GM13977 (cell line): ENCODE data around the gene TMEM203.

ENCODE experiments used
- DNase-seq: peaks from one replicate; pipeline ENCODE4 v3.0.0; 2012; ENCODE audit warnings: low spot score
- in situ Hi-C: fragments of 300-500 bp; cut with MboI; formaldehyde crosslinking; loops from one replicate; pipeline ENCODE4 v1.12.0; 2022; ENCODE audit warnings: low sequenced_read_pairs, low pct_unique_long_range_greater_than_20kb, mixed read lengths, inconsistent platforms; ENCODE audit not compliant: unreplicated experiment
- TF ChIP-seq, protein P1 (sequence below): IDR thresholded peaks from 2 replicates; pipeline ENCODE4 v1.5.1; 2012; ENCODE audit warnings: mild to moderate bottlenecking, control low read depth; ENCODE audit not compliant: insufficient read depth; ENCODE audit errors: extremely low read depth, missing control alignments

TMEM203 gene, protein sequence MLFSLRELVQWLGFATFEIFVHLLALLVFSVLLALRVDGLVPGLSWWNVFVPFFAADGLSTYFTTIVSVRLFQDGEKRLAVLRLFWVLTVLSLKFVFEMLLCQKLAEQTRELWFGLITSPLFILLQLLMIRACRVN

DNA sequence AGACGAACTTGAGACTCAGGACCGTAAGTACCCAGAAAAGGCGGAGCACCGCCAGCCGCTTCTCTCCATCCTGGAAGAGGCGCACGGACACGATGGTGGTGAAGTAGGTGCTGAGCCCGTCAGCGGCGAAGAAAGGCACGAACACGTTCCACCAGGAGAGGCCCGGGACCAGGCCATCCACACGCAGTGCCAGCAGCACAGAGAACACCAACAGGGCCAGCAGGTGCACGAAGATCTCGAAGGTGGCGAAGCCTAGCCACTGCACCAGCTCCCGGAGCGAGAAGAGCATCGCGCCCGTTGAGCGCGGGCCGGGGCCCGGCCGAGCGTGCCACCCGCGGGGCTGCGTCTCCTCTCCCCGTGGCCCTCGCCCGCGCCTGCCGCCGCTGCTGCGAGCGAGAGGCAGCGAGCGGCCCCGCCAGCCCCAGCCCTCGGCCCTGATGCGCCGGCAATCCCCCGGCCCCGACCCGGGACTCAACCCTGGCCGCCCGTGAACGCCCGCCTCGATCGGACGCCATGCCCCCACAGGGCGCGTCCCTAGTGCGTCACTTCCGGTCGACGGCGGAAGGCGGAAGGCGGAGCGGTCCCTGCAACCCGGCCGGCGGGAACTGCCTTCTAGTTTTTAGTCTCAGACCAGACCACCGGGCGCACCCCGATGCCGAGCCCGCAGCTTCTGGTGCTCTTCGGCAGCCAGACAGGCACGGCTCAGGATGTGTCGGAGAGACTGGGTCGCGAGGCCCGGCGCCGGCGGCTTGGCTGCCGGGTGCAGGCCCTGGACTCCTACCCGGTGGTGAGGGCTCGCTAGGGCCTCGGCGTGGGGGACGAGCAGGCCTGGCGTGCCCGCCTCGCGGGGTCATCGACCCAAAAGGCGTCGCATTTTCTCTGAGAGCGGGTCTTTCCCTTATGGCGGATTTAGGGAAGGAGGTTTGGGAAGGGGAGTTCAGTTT is at the start of gene TMEM203, which contains the start of gene NDOR1:
TSS of gene TMEM203 (minus strand) at position 523 of the 944 bp plus-strand sequence. CDS start at position 289, 234 bp downstream.
TSS of gene NDOR1 (plus strand) at position 575 of the 944 bp plus-strand sequence. CDS start at position 653, 78 bp downstream.
- in situ Hi-C loops, result no loop called here
- TF ChIP-seq, protein P1, sequence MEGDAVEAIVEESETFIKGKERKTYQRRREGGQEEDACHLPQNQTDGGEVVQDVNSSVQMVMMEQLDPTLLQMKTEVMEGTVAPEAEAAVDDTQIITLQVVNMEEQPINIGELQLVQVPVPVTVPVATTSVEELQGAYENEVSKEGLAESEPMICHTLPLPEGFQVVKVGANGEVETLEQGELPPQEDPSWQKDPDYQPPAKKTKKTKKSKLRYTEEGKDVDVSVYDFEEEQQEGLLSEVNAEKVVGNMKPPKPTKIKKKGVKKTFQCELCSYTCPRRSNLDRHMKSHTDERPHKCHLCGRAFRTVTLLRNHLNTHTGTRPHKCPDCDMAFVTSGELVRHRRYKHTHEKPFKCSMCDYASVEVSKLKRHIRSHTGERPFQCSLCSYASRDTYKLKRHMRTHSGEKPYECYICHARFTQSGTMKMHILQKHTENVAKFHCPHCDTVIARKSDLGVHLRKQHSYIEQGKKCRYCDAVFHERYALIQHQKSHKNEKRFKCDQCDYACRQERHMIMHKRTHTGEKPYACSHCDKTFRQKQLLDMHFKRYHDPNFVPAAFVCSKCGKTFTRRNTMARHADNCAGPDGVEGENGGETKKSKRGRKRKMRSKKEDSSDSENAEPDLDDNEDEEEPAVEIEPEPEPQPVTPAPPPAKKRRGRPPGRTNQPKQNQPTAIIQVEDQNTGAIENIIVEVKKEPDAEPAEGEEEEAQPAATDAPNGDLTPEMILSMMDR, result no peak
- DNase-seq, result peak; percentile 98

DNA sequence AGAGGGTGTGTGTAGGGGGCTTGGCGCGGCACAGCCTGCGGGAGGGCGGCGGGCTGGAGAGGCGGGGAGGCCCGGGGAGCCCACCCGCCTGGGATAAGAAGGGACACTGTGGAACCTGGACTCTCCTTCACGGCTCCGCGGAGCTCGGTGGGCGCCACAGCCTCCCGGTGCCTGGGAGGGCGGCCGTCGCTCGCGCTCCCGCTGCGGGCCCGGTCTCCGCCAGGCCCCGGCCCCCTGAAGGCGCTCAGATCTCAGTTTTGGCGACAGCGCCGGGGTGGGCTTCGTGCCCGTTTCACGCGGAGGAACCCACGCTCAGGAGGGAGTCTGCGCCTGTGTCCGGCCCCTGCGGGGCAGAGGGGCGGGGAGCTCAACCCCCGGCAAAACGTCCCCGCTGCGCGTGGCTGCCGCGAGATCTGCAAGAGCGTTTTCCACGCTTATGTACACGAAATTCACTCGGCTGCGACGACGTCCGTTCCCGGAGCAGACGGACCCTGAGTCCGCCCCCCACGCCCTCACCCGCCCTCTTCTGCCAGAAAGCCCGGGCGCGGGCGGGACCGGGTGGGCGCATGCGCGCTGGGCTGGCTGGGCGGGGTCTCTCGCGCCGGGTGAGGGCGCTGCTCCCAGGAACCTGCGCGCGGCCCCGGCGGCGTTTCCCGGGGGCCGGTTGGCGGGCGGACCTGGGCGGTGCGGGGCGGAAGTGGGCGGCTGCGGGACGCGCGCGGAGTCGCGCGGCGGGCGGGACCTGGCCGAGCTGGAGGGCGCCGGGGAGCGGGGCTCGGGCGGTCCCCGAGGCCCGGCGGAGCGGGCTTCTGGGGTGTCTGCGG is 49.4 kb upstream of the TMEM203 start, which contains the start of gene NELFB:
TSS of gene NELFB (plus strand) at position 704 of the 824 bp plus-strand sequence.
- TF ChIP-seq, protein P1, result no peak
- in situ Hi-C loops, result no loop called here
- peak; percentile 100 for DNase-seq

DNA sequence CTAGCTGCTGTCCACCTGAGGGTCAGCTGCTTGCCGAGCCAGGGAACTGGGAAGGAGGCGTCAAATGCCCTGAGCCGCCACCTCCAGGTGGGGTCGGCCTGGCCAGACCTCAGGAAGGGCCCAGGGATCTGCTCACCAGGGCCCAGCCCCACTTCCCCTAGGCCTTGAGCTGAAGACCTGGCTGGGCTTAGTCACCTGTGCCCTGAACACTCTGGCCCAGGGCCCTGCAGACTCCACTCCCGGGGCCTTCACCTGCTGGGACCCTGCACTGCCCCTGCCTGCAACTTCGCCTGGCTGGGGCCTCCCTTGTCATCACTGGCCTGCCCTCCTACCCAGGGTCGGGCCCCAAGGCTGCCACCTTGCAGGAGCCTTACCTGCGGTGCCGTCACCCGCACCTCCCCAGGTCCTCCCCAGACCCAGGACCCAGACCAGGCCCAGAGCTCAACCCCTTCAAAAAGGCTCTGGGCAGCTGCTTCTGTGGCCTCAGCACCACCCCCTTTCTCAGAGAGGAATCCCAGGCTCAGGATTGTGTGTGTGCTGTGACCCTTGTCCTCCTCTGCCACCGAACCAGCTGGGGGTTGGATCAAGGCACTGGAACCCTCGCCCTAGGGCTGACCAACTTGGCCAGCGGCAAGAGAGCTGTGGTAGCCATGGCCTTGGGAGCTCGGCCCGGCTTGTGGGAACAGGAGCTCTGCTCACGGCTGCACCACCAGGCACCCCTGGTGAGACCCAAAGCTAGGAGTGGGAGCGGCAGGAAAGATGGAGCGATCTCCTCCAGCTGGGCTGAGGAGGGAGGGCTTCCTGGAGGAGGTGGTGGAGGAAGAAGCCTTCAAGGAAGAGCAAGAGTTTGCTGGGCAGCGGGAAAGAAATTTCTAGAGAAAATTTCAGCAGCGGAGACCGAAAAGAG is 48.5 kb upstream of the TMEM203 start:
- TF ChIP-seq, protein P1, result no peak
- DNase-seq, result no peak
- in situ Hi-C loops, result no loop called here

DNA sequence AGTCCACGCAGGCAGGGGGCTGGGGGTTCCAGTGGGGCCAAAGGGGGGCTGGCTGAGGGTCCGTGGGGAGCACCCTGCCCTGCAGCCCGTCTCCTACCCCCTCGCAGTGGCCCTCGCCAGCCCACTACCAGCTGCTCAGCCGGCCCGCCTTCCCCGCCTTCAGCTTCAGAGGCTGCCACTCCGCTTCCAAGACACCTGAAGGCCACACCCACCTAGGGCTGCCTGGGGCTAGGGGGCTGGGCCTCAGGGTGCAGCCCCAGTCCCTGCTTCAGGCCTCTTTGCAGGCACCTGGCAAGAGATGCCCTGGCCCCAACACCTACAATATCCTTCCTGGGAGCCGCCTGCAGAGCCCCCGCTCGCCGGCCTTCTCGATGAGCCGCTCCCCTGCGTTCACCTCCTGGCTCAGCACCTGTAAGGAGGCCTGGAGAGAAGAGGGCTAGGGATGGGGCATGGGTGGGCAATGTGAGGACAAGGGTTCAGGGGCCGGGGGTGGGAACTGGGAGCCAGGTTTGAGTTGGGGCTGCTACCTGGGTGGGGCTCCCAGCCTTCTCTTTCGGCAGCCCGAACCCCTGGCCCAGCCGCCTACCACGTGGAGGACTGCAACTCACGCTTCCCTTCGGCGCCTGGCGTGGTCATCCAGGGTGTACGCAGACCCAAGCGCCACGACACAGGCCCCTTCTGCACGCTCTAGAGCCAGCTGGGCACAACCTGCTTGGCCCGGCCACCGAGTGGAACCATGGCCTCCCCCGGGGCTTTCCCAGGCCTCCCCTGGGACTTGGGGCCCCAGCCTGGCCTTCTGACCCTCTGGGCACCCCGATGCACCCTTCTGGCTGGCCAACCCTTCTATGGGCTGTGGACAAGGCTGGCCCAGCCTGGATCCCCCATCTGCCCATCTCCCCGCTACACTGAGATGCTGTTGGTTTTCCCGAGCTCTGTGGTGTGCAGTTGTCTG is 47.4 kb upstream of the TMEM203 start:
- TF ChIP-seq, protein P1, result no peak
- DNase-seq, result no peak
- in situ Hi-C loops, result no loop called here

DNA sequence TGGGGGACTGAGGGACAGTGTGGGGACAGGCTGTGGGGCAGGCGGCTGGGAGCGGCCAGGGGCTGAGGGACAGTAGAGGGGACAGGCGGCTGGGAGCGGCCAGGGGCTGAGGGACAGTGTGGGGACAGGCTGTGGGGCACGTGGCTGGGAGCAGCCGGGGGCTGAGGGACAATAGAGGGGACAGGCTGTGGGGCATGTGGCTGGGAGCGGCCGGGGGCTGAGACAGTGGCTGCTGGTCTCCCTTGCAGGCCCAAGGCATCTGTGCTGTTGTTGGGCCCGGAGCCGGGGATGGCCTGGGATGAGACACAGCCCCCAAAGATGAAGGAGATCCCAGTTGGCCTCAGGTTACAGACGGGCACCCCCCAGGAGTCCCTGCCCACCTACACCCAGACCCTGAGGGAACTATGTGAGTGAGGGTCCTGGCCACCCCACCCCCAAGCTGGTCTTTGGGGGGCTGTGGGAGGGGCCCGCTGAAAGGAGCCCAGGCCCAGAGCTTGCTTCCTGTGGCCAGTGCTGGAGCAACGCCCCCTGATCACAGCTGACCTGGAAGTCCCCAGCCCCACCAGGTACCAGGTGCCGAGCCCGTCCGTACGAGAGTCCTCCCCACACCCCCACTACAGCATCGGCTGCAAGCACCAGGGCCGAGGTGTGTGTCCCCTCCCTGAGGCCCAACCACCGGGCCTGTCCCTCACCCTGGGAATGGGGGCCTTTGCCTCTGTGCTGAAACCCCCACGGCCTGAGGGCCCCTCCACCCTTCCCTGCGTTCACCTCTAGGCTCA is 46.2 kb upstream of the TMEM203 start:
- DNase-seq, result no peak
- in situ Hi-C loops, result no loop called here
- TF ChIP-seq, protein P1, result no peak
